ENCODE results near the gene BRF1. TPM values are rescaled to one million over a fixed set of nuclear protein-coding genes. Genes with fewer than 3 reads are reported as not detected.

The BRF1 gene
- total and polyA plus RNA-seq, 2 donors (not counting 1 experiment from before 2014, with no cell fraction given), result 7.4 to 33.4 TPM

DNA sequence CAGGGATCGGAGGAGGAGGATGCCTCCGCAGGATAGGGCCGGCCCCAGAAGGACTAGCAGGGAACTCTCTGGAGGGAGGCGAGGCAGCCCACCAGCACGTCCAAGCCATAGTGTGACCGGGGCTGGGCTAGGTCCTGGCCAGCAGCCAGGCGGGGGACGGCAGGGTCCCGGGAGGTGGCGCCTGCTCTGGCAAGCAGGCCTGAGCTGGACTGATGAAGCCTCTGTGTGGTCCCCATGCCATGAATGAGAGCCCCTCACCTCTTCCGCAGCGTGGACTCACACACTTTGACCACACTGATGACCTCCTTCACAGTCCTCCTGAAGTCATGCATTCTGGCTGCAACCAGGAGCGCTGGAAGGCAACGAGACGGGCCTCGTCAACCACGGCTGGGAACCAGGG lies 72.2 kb downstream of the BRF1 start:
- Histone ChIP-seq H3K4me1 (ENCODE audit: control insufficient read depth, extremely low read depth, insufficient read depth, low read length) (no peaks in the 10 kb centered on the region), H3K36me3 (ENCODE audit: control insufficient read depth, insufficient read depth, low read length) (no peaks in the 10 kb centered on the region), H2AFZ (ENCODE audit: low read length) (no peak overlapping the region), H3K4me3 (replicated peaks in 1 of 4; ENCODE audit: control extremely low read depth in 1 of 4, insufficient read depth in 1 of 4, low read depth in 3 of 4, low read length in 4 of 4) (no peak overlapping the region), H4K20me1 (ENCODE audit: control insufficient read depth, extremely low read depth, insufficient read depth, low read length) (no peaks in the 10 kb centered on the region), H3K4me2 (ENCODE audit: extremely low read depth, insufficient read depth, low read length) (no peak overlapping the region), H3K27me3 (ENCODE audit: control insufficient read depth, insufficient read depth, low read length) (no peaks in the 10 kb centered on the region), H3K79me2 (ENCODE audit: control insufficient read depth, insufficient read depth, low read length) (peaks cover 2% of the 10 kb centered on the region), H3K9ac (ENCODE audit: insufficient read depth, low read length) (no peak overlapping the region), H3K9me3 (ENCODE audit: control insufficient read depth, insufficient read depth, low read depth, low read length) (no peaks in the 10 kb centered on the region), H3K27ac (ENCODE audit: insufficient read depth, low read length) (no peak overlapping the region)
- TF ChIP-seq, protein P1, sequence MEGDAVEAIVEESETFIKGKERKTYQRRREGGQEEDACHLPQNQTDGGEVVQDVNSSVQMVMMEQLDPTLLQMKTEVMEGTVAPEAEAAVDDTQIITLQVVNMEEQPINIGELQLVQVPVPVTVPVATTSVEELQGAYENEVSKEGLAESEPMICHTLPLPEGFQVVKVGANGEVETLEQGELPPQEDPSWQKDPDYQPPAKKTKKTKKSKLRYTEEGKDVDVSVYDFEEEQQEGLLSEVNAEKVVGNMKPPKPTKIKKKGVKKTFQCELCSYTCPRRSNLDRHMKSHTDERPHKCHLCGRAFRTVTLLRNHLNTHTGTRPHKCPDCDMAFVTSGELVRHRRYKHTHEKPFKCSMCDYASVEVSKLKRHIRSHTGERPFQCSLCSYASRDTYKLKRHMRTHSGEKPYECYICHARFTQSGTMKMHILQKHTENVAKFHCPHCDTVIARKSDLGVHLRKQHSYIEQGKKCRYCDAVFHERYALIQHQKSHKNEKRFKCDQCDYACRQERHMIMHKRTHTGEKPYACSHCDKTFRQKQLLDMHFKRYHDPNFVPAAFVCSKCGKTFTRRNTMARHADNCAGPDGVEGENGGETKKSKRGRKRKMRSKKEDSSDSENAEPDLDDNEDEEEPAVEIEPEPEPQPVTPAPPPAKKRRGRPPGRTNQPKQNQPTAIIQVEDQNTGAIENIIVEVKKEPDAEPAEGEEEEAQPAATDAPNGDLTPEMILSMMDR (conservative IDR thresholded peaks at IDR 0.05 in 1 of 2, IDR thresholded peaks at IDR 0.05 in 1 of 2; ENCODE audit: low read depth in 1 of 2, low read length in 2 of 2), result no peak
- DNase-seq (ENCODE audit: low read depth in 2 of 2), result no peak

DNA sequence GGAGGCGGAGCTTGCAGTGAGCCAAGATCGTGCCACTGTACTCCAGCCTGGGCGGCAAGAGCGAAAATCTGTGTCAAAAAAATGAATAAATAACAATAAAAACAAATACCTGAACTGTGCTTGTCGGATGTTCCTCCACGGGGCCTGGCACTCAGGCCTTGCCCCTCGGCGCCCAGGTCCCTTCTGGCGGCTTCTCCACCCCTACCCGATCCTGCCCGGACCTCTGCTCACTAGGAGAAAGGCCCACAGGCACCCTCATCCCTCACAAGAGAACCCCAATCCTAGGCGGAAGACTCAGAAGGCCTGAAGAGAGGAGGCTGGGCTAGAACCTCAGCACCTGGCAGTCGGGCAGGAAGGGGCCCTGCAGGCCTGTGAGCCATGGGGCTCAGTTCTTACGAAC lies 73.5 kb downstream of the BRF1 start:
- DNase-seq (ENCODE audit: low read depth in 2 of 2), result no peak
- Histone ChIP-seq H3K9me3 (ENCODE audit: control insufficient read depth, insufficient read depth, low read depth, low read length) (no peaks in the 10 kb centered on the region), H3K36me3 (ENCODE audit: control insufficient read depth, insufficient read depth, low read length) (peaks cover 3% of the 10 kb centered on the region), H3K4me3 (replicated peaks in 1 of 4; ENCODE audit: control extremely low read depth in 1 of 4, insufficient read depth in 1 of 4, low read depth in 3 of 4, low read length in 4 of 4) (no peak overlapping the region), H3K9ac (ENCODE audit: insufficient read depth, low read length) (no peak overlapping the region), H3K4me1 (ENCODE audit: control insufficient read depth, extremely low read depth, insufficient read depth, low read length) (no peaks in the 10 kb centered on the region), H3K27me3 (ENCODE audit: control insufficient read depth, insufficient read depth, low read length) (no peaks in the 10 kb centered on the region), H2AFZ (ENCODE audit: low read length) (no peak overlapping the region), H3K27ac (ENCODE audit: insufficient read depth, low read length) (no peak overlapping the region), H3K79me2 (ENCODE audit: control insufficient read depth, insufficient read depth, low read length) (peaks cover 2% of the 10 kb centered on the region), H4K20me1 (ENCODE audit: control insufficient read depth, extremely low read depth, insufficient read depth, low read length) (no peaks in the 10 kb centered on the region), H3K4me2 (ENCODE audit: extremely low read depth, insufficient read depth, low read length) (no peak overlapping the region)
- TF ChIP-seq EZH2 (IDR thresholded peaks at IDR 0.05; ENCODE audit: low read length, missing control alignments), result no peak
- TF ChIP-seq, protein P1 (conservative IDR thresholded peaks at IDR 0.05 in 1 of 2, IDR thresholded peaks at IDR 0.05 in 1 of 2; ENCODE audit: low read depth in 1 of 2, low read length in 2 of 2), result no peak

DNA sequence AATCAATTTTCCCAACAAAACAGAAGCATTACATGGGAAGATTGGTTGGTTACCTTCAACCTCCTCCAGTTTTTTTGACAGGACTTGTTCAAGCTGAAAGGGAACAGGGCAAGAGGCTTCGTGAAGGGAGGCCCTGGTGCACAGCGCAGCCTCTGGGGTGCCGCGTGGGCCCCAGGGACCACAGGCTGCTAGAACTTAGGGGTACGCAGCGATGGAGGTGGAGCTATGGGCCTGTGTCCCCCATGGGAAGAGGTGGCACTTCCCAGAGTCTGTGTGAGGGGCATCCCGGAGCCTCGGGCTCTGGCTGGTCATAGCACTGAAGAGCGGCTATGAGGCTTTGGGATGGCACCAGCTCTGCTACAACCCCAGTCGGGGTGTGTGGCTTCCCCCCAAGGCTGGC lies 74.6 kb downstream of the BRF1 start:
- H3K9ac ChIP-seq (ENCODE audit: insufficient read depth, low read length), result no peak overlapping the region
- H4K20me1 ChIP-seq (ENCODE audit: control insufficient read depth, extremely low read depth, insufficient read depth, low read length), result no peaks in the 10 kb centered on the region
- no peak overlapping the region for H3K4me2 ChIP-seq (ENCODE audit: extremely low read depth, insufficient read depth, low read length)
- no peaks in the 10 kb centered on the region for H3K4me1 ChIP-seq (ENCODE audit: control insufficient read depth, extremely low read depth, insufficient read depth, low read length)
- H3K79me2 ChIP-seq (ENCODE audit: control insufficient read depth, insufficient read depth, low read length), result no peaks in the 10 kb centered on the region
- H3K36me3 ChIP-seq (ENCODE audit: control insufficient read depth, insufficient read depth, low read length), result peaks cover 5% of the 10 kb centered on the region
- no peaks in the 10 kb centered on the region for H3K9me3 ChIP-seq (ENCODE audit: control insufficient read depth, insufficient read depth, low read depth, low read length)
- no peaks in the 10 kb centered on the region for H3K27me3 ChIP-seq (ENCODE audit: control insufficient read depth, insufficient read depth, low read length)
- DNase-seq (ENCODE audit: low read depth in 2 of 2), result no peak
- H3K4me3 ChIP-seq (replicated peaks in 1 of 4; ENCODE audit: control extremely low read depth in 1 of 4, insufficient read depth in 1 of 4, low read depth in 3 of 4, low read length in 4 of 4), result no peak overlapping the region
- TF ChIP-seq EZH2 (IDR thresholded peaks at IDR 0.05; ENCODE audit: low read length, missing control alignments), result no peak
- TF ChIP-seq, protein P1 (conservative IDR thresholded peaks at IDR 0.05 in 1 of 2, IDR thresholded peaks at IDR 0.05 in 1 of 2; ENCODE audit: low read depth in 1 of 2, low read length in 2 of 2), result no peak
- H3K27ac ChIP-seq (ENCODE audit: insufficient read depth, low read length), result no peak overlapping the region
- no peak overlapping the region for H2AFZ ChIP-seq (ENCODE audit: low read length)

All from fibroblast of lung (primary cell).